Prostate gland (tissue), 2 donors: ENCODE data around the gene FAM222B.

Experiments
- CTCF ChIP-seq, 4 experiments: fragments of 200-600 bp in 2 of 4; fragments of 450-650 bp in 2 of 4; sonication (generic) in 2 of 4; IDR thresholded peaks; 1 replicate in 3 of 4; 2 replicates in 1 of 4; pipeline ENCODE4 v1.5.1; 2016 to 2019; ENCODE audit warnings: antibody characterized with exemption in 4 of 4, mild to moderate bottlenecking in 2 of 4, moderate library complexity in 2 of 4
- POLR2A ChIP-seq: fragments of 450-650 bp; IDR thresholded peaks from one replicate; pipeline ENCODE4 v1.6.1; 2016; ENCODE audit warnings: antibody characterized with exemption, mild to moderate bottlenecking
- POLR2AphosphoS5 ChIP-seq: sonication (generic); formaldehyde crosslinking; IDR thresholded peaks from one replicate; pipeline ENCODE4 v1.6.1; 2017; ENCODE audit warnings: antibody characterized with exemption

- TF ChIP-seq CTCF (IDR thresholded peaks at IDR 0.05): peak in 1 of 4 experiments; percentile 13
- no peak for TF ChIP-seq POLR2AphosphoS5
- TF ChIP-seq POLR2A: no peak
Observed at GRCh38 chr17:28720247-28720996, 122.2 kb downstream of the FAM222B start.
